Natural killer cell (primary cell): Measurements from ENCODE around the gene KIF11. TPM values are rescaled to one million over a fixed set of nuclear protein-coding genes. Genes with fewer than 3 reads are reported as not detected.

Experiments used
- ATAC-seq, 3 donors: fragments of 150-1000 bp in 2 of 3; fragments of 200-7000 bp in 1 of 3; cut with Tn5 transposase; 1 replicate in 1 of 3; 2 replicates in 2 of 3; pipeline ENCODE4 v1.10.0; 2021; ENCODE audit warnings: mild to moderate bottlenecking in 2 of 3, moderate library complexity in 2 of 3
- DNase-seq, 2 donors: peaks; one replicate each; pipeline versions ENCODE4 v3.0.0 to v3.0.0-alpha.2; 2013 to 2021; ENCODE audit warnings: mixed read lengths in 1 of 2
- H3K27ac ChIP-seq: one replicate; pipeline ENCODE4 v1.5.1; 2013; ENCODE audit warnings: mild to moderate bottlenecking, low read length
- H3K27me3 ChIP-seq: one replicate; pipeline ENCODE4 v1.6.1; 2013; ENCODE audit warnings: low read length; ENCODE audit not compliant: control insufficient read depth, insufficient read depth
- H3K36me3 ChIP-seq: one replicate; pipeline ENCODE4 v1.6.1; 2013; ENCODE audit warnings: low read length; ENCODE audit not compliant: control insufficient read depth, insufficient read depth
- H3K4me1 ChIP-seq: one replicate; pipeline ENCODE4 v1.6.1; 2013; ENCODE audit warnings: low read length; ENCODE audit not compliant: control insufficient read depth, insufficient read depth
- H3K4me3 ChIP-seq: one replicate; pipeline ENCODE4 v1.5.1; 2013; ENCODE audit warnings: low read length
- H3K9me3 ChIP-seq: one replicate; pipeline ENCODE4 v1.6.1; 2013; ENCODE audit warnings: low read length; ENCODE audit not compliant: control insufficient read depth, insufficient read depth
- H3K27ac Mint-ChIP-seq, 2 donors: one replicate each; pipeline ENCODE4 v1.8.0; 2022; ENCODE audit warnings: mild to moderate bottlenecking in 2 of 2, mixed read lengths in 2 of 2, moderate library complexity in 1 of 2
- H3K27me3 Mint-ChIP-seq, 2 donors: one replicate each; pipeline ENCODE4 v1.8.0; 2022; ENCODE audit warnings: low read depth in 2 of 2, mixed read lengths in 2 of 2
- H3K36me3 Mint-ChIP-seq: one replicate; pipeline ENCODE4 v1.8.0; 2022; ENCODE audit warnings: mixed read lengths
- H3K4me1 Mint-ChIP-seq, 2 donors: one replicate each; pipeline ENCODE4 v1.8.0; 2022; ENCODE audit warnings: mixed read lengths in 2 of 2
- H3K4me3 Mint-ChIP-seq: one replicate; pipeline ENCODE4 v1.8.0; 2022; ENCODE audit warnings: mild to moderate bottlenecking, moderate library complexity, mixed read lengths
- H3K9me3 Mint-ChIP-seq, 2 donors: one replicate each; pipeline ENCODE4 v1.8.0; 2022; ENCODE audit warnings: mixed read lengths in 2 of 2
- CTCF ChIP-seq: fragments of 200-600 bp; IDR thresholded peaks from one replicate; pipeline ENCODE4 v1.8.0; 2022; ENCODE audit warnings: antibody characterized with exemption
- WGBS: methylation state at CpG from one replicate; pipeline ENCODE4 v1.1.7; 2013; ENCODE audit warnings: missing lambda C conversion rate; ENCODE audit not compliant: insufficient coverage; 5-methylcytosine and 5-hydroxymethylcytosine counted together
- intact Hi-C: fragments of 100-400 bp; cut with micrococcal nuclease; formaldehyde crosslinking; loops from one replicate; pipeline ENCODE4 v1.14.2; 2022
- total RNA-seq, 4 donors: library from RNA; stranded (reverse); fragments of 120-200 nt in 1 of 4; gene quantifications; one replicate each; pipeline versions ENCODE4 v1.2.3 to v1.2.4, GENCODE V29; 2013 to 2022

KIF11 gene
- total RNA-seq, 3 donors from 2014 or later (not counting 1 experiment from before 2014, with no cell fraction given), result 1.3 to 2.4 (median 1.9) TPM

GRCh38 chr10:92590623-92591549 lies 2.0 kb upstream of the KIF11 start:
- Histone ChIP-seq H3K27ac (peak overlapping the region; percentile 100), H3K27me3 (no peaks in the 10 kb centered on the region), H3K4me1 (peaks cover 21% of the 10 kb centered on the region), H3K4me3 (peak overlapping the region; percentile 61), H3K36me3 (no peaks in the 10 kb centered on the region), H3K9me3 (no peaks in the 10 kb centered on the region)
- H3K4me3 Mint-ChIP-seq, result peak overlapping the region; percentile 99
- H3K27me3 Mint-ChIP-seq, result no peaks in the 10 kb centered on the region
- peak overlapping the region; percentile 99 to 100 for H3K27ac Mint-ChIP-seq
- 52% methylated on average over 16 of the region's 19 CpGs for WGBS
- DNase-seq (peak in 1 of 2 donors; percentile 47), ATAC-seq (no peak)
- intact Hi-C loops, result loop anchor here (1.0 to 5.0 kb wide), 4 partner anchors 17 to 299 kb away; partner anchors contain the start of genes CPEB3, IDE and MARCHF5
- no peaks in the 10 kb centered on the region for H3K36me3 Mint-ChIP-seq
- TF ChIP-seq CTCF, result no peak
- H3K9me3 Mint-ChIP-seq, result no peaks in the 10 kb centered on the region
- H3K4me1 Mint-ChIP-seq, result peaks cover 27 to 31% of the 10 kb centered on the region in 2 donors

GRCh38 chr10:92591550-92592022 lies 1.3 kb upstream of the KIF11 start:
- Histone ChIP-seq H3K4me3 (peak overlapping the region; percentile 61), H3K4me1 (peaks cover 21% of the 10 kb centered on the region), H3K36me3 (no peaks in the 10 kb centered on the region), H3K9me3 (no peaks in the 10 kb centered on the region), H3K27ac (peak overlapping the region; percentile 100), H3K27me3 (no peaks in the 10 kb centered on the region)
- H3K27ac Mint-ChIP-seq, result peak overlapping the region; percentile 99 to 100
- H3K27me3 Mint-ChIP-seq, result no peaks in the 10 kb centered on the region
- H3K4me3 Mint-ChIP-seq, result peak overlapping the region; percentile 99
- intact Hi-C loops, result loop anchor here (1.0 to 5.0 kb wide), 5 partner anchors 17 to 299 kb away; partner anchors contain the start of genes CPEB3, EXOC6, IDE and MARCHF5
- TF ChIP-seq CTCF, result no peak
- no peaks in the 10 kb centered on the region for H3K9me3 Mint-ChIP-seq
- ATAC-seq (peak; percentile 85 to 92 (median 86)), DNase-seq (peak; percentile 88 to 97)
- H3K4me1 Mint-ChIP-seq, result peaks cover 27 to 31% of the 10 kb centered on the region in 2 donors
- H3K36me3 Mint-ChIP-seq, result no peaks in the 10 kb centered on the region
- under 1% methylated on average over 37 of the region's 38 CpGs for WGBS

GRCh38 chr10:92593619-92594588 lies 974 bp downstream of the KIF11 start:
- no peaks in the 10 kb centered on the region for H3K27me3 ChIP-seq
- ATAC-seq (no peak), DNase-seq (peak in 1 of 2 donors; percentile 38)
- no peaks in the 10 kb centered on the region for H3K36me3 Mint-ChIP-seq
- no peaks in the 10 kb centered on the region for H3K9me3 ChIP-seq
- peak overlapping the region; percentile 99 for H3K4me3 Mint-ChIP-seq
- peak overlapping the region; percentile 61 for H3K4me3 ChIP-seq
- WGBS, result 13% methylated on average over 1 of the region's 9 CpGs
- TF ChIP-seq CTCF, result no peak
- no peak overlapping the region for H3K27ac ChIP-seq
- peak overlapping the region; percentile 99 to 100 for H3K27ac Mint-ChIP-seq
- H3K4me1 ChIP-seq, result peaks cover 21% of the 10 kb centered on the region
- intact Hi-C loops, result loop anchor here (2.0 to 5.0 kb wide), 4 partner anchors 77 to 302 kb away; partner anchors contain the start of genes CPEB3, EXOC6 and MARCHF5
- no peaks in the 10 kb centered on the region for H3K36me3 ChIP-seq
- H3K9me3 Mint-ChIP-seq, result no peaks in the 10 kb centered on the region
- H3K4me1 Mint-ChIP-seq, result peaks cover 27 to 31% of the 10 kb centered on the region in 2 donors
- no peaks in the 10 kb centered on the region for H3K27me3 Mint-ChIP-seq
